NCI-H187 treated with DMSO at 0.1 percent for 48 hours (cell line): ENCODE results near the gene PCDHGA1.

Experiments used
- DNase-seq: peaks from one replicate; lab custom pipeline; 2025; lab: John Stamatoyannopoulos, UW

Gene PCDHGA1

GRCh38 chr5:141529873-141530272, 199.6 kb downstream of the PCDHGA1 start:
- no peak for DNase-seq

GRCh38 chr5:141532726-141533125, 202.4 kb downstream of the PCDHGA1 start:
- no peak for DNase-seq

GRCh38 chr5:141533897-141534296, 203.6 kb downstream of the PCDHGA1 start:
- no peak for DNase-seq

DNA sequence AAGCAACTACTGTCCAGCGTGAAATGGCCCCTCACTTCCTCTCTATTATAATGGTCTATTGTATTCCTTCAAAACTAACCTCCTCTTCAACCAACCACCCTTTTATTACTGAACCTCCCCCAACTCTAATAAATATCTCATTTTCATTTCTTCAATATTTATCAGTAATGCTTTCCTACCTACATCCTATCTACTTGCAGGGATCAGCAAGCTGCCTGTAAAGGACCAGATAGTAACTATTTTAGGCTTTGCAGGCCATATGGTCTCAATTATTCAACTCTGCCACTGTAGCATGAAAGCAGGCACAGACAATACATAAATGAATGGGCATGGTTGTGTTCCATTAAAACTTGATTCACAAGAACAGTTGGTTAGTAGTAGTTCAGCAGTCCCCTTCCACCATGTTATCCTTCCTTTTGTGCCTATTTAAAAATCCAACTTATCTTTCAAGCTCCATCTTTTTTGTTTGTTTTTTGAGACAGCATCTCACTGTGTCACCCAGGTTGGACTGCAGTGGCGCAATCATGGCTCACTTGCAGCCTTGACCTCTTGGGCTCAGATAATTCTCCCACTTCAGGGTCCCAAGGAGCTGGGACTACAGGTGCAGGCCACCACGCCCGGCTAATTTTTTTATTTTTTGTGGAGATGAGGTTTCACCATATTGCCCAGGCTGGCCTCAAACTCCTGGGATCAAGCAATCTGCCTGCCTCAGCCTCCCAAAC, 204.3 kb downstream of the PCDHGA1 start:
- DNase-seq = no peak

GRCh38 chr5:141543053-141543452, 212.7 kb downstream of the PCDHGA1 start:
- no peak for DNase-seq

DNA sequence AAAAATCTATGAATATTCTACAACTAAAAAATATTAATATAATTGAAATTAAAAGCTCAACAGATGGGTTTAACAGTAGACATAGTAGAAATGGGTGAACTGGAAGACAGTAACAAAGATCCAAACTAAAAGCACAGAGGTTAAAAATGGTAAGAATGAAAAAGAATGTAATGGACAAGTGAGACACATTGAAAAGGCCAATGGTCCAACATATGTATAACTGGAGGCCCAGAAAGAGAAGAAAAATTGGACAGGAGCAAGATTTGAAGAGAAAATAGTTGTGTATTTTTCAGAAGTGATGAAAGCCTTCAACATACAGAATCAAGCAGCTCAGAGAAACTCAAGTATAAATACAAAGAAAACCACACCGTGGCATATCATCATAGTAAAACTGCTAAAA, 217.2 kb downstream of the PCDHGA1 start:
- no peak for DNase-seq

- no peak for DNase-seq
These were observed 217.6 kb downstream of the PCDHGA1 start for GRCh38 chr5:141547921-141548320.

DNA sequence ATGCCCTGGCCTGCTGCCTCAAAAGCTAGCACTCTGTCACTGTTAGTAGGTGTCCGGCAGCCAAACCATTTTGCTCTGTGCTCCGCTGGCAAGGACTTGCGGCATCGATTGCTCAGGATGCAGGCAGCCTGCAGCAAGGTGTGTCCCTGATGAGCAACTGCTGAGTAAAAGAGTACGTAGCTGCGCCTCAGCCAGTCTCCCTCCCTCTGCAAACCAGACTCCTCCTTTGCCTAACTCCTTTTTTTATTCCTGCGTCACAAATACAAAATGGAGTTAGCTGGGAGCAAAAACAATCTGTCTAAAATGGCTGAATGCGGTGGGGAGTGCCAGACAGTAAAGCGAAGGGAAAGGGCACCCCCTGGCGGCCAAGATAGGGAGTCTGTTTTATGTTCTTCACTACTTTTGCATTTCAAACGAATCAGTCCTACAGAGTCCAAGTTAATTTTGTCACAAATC, 227.4 kb downstream of the PCDHGA1 start:
- peak; percentile 86 for DNase-seq

DNA sequence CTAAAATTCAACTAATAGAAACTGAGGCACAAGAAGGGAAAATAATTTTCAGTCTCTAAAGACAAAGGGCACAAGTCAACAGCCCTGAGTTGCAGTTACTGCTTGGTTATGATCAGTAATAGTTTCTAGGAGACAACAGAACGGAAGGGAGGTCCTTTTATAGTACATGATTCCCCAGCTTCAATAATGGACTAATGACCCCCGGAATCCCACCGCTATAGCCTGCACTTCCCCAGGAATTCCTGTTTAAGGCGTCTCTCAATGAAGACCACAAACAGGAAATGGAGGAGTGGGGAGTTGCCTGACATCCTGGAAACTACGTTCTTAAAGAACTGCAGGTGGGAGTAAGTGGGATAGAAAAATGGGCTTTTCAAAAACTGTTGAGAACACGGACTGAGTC, 227.8 kb downstream of the PCDHGA1 start:
- DNase-seq = no peak

DNA sequence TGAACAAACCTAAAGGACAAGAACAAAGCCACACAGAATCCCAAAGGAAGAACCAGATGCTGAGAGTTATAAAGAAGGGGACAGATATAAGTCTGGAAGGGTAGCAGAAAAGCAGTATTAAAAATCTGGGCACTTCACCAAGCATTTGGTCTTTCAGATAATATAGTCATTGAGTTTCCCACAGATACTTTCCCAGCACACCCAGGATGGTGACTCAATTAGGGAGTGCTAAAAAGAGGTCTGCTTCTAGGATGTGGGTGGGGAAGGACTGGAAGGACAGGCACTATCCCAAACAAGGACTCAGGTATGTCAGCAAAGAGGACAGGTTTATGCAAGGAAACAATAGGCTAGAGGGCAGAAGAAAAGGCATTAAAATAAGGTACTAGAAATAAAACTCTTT, 229.1 kb downstream of the PCDHGA1 start:
- DNase-seq = no peak

- no peak for DNase-seq
These were observed 229.8 kb downstream of the PCDHGA1 start for GRCh38 chr5:141560151-141560550.

- DNase-seq = peak; percentile 94
These were observed 230.6 kb downstream of the PCDHGA1 start for GRCh38 chr5:141560725-141561483.
